Tibial artery (tissue), 4 donors: ENCODE data around the gene FNDC3B.

Experiments used
- DNase-seq, 2 donors: peaks; one replicate each; pipeline ENCODE4 v3.0.0-alpha.2; 2019
- H3K27ac ChIP-seq, 2 donors: fragments of 200-600 bp; sonication (generic) in 1 of 2; 1 replicate in 1 of 2; 2 replicates in 1 of 2; pipeline ENCODE4 v1.5.1; 2018 to 2019; ENCODE audit warnings: mild to moderate bottlenecking in 1 of 2
- H3K27me3 ChIP-seq, 2 donors: fragments of 200-600 bp; sonication (generic) in 1 of 2; one replicate each; pipeline versions ENCODE4 v1.5.1 to v1.6.0; 2016 to 2019
- H3K36me3 ChIP-seq, 3 donors: fragments of 200-600 bp; sonication (generic) in 2 of 3; one replicate each; pipeline ENCODE4 v1.5.1; 2016 to 2019; ENCODE audit warnings: mild to moderate bottlenecking in 2 of 3
- H3K4me1 ChIP-seq, 4 donors: fragments of 200-600 bp; sonication (generic) in 2 of 4; 1 replicate in 3 of 4; 2 replicates in 1 of 4; pipeline ENCODE4 v1.5.1; 2016 to 2019
- H3K4me3 ChIP-seq, 2 donors: fragments of 200-600 bp; sonication (generic) in 1 of 2; 1 replicate in 1 of 2; 2 replicates in 1 of 2; pipeline ENCODE4 v1.5.1; 2018 to 2019; ENCODE audit warnings: mild to moderate bottlenecking in 2 of 2
- H3K9me3 ChIP-seq, 3 donors: fragments of 200-600 bp; sonication (generic) in 1 of 3; one replicate each; pipeline ENCODE4 v1.5.1; 2016 to 2019
- CTCF ChIP-seq, 2 experiments: fragments of 200-600 bp in 1 of 2; fragments of 450-650 bp in 1 of 2; IDR thresholded peaks; one replicate each; pipeline ENCODE4 v1.5.1; 2017 to 2019; ENCODE audit warnings: antibody characterized with exemption in 2 of 2, mild to moderate bottlenecking in 1 of 2, moderate library complexity in 1 of 2
- intact Hi-C: fragments of 100-400 bp; cut with DNase I; formaldehyde crosslinking; loops from one replicate; pipeline ENCODE4 v1.15.0; 2023; ENCODE audit warnings: low total_unique reads

FNDC3B gene

DNA sequence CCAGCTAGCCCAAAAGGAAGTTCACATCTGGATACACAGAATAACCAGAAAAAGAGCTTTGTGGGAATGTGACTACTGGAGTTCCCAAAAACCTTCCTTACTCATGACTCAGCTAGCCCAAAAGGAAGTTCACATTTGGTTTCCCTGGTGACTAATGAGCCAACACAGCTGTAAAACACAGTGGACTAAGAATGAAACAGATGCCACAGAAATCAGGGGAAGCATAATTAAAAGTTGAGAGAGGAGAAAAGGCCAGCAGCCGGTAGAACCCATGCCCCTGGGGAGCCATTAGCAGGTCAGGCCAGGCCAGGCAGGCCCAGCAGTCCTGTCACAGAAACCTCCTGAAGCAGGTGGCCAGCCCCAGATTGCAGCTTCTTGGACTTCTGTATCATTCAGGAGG is 278.6 kb downstream of the FNDC3B start:
- no peak for TF ChIP-seq CTCF (IDR thresholded peaks at IDR 0.05)
- Histone ChIP-seq H3K27ac (peak overlapping the region; percentile 74 to 79), H3K4me1 (peaks cover 0 to 92% (median 70%) of the 10 kb centered on the region in 4 donors), H3K27me3 (no peaks in the 10 kb centered on the region), H3K9me3 (no peaks in the 10 kb centered on the region), H3K36me3 (peaks cover 0 to 1% (median 0%) of the 10 kb centered on the region in 3 donors), H3K4me3 (no peak overlapping the region)
- DNase-seq: peak in 1 of 2 donors; percentile 52
- intact Hi-C loops: loop anchor here (5.0 to 10.0 kb wide), 2 partner anchors 56 to 113 kb away; no protein-coding TSS in a partner anchor

DNA sequence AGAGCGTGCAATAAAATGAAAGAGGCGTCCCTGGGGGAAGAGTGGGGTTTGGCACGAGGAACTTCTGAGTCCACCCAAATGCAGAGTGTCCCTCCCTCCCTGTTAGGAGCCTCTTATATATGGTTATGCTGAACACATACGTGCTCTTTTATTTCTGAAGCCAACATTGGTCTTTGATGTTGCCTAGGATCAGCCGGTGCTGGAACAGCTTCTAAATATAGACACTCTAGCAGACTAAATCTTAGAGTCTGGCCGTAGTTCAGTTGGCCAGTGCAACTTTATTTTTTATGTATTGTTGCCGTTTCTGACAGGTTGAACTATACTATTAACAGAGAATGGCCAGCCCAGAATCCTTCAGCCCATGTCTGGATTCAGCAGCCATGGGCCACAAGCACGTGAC is 280.2 kb downstream of the FNDC3B start:
- H3K4me3 ChIP-seq: no peak overlapping the region
- intact Hi-C loops: loop anchor here (5.0 to 10.0 kb wide), 2 partner anchors 57 to 115 kb away; no protein-coding TSS in a partner anchor
- peaks cover 0 to 90% (median 62%) of the 10 kb centered on the region in 4 donors for H3K4me1 ChIP-seq
- no peak for DNase-seq
- TF ChIP-seq CTCF (IDR thresholded peaks at IDR 0.05): no peak
- H3K27me3 ChIP-seq: no peaks in the 10 kb centered on the region
- peak overlapping the region; percentile 74 to 79 for H3K27ac ChIP-seq
- H3K9me3 ChIP-seq: no peaks in the 10 kb centered on the region
- H3K36me3 ChIP-seq: peaks cover 0 to 5% (median 4%) of the 10 kb centered on the region in 3 donors

DNA sequence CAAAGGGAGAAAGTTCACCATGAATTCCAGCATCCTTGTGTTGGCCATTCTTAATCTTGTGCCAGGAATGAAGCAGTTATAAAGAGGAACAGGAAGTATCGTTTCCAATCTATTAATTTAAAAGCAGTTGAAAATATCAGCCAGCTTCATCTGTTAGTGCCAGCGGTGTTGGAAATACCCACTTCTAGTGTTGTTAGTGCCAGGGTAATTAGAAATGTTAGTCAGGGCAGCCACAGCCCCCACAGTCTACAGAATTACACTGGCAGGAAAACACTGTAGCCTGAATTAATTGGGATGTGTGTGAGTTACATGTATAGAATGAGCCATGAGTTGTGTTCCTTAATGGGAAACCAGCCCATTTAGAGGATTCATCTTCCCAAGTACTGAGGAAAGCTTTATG is 281.1 kb downstream of the FNDC3B start:
- H3K36me3 ChIP-seq: peaks cover 7 to 14% (median 13%) of the 10 kb centered on the region in 3 donors
- no peak overlapping the region for H3K4me3 ChIP-seq
- H3K27me3 ChIP-seq: no peaks in the 10 kb centered on the region
- DNase-seq: no peak
- peak overlapping the region; percentile 74 to 79 for H3K27ac ChIP-seq
- H3K9me3 ChIP-seq: no peaks in the 10 kb centered on the region
- intact Hi-C loops: no loop called here
- no peak for TF ChIP-seq CTCF (IDR thresholded peaks at IDR 0.05)
- peaks cover 0 to 81% (median 60%) of the 10 kb centered on the region in 4 donors for H3K4me1 ChIP-seq

- H3K36me3 ChIP-seq: peaks cover 12 to 17% (median 17%) of the 10 kb centered on the region in 3 donors
- intact Hi-C loops: no loop called here
- peak overlapping the region; percentile 74 to 79 for H3K27ac ChIP-seq
These were observed 281.7 kb downstream of the FNDC3B start for GRCh38 chr3:172321035-172321434.

DNA sequence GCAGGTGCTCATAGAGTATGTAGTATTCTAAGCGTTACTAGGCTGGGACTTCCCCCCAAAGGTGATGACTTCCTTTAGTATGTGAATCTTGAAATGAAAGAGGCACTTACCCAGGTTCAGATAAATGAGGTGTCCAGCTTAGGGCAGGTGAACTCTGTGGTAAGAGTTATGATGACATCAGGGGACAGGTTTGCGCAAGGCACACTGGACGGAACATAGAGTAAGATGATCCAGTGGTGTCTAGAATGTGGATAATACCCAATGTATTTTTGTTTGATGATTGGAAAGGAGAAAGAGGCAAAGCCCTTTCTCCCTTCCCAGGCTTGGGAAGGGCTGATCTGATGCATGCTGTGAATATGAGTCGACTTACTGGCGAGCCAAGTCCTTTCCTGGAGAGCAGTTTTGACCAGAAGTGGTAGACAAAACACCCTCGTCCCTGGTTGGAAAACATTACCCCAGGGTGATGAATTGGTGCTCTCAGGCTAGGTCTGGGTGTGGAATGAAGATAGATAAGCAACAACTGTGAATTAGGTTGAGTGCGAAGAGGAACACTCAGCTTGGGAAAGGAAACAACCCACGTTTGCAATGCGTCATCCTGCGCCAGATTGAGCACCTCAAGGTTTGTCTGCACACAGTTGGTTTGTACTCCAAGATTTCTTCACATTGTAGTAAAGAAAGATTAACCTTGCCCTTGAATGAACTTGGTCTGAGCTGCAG is 284.7 kb downstream of the FNDC3B start:
- no peaks in the 10 kb centered on the region for H3K27me3 ChIP-seq
- no peak for TF ChIP-seq CTCF (IDR thresholded peaks at IDR 0.05)
- peak in 1 of 2 donors; percentile 38 for DNase-seq
- H3K36me3 ChIP-seq: peaks cover 15 to 25% (median 23%) of the 10 kb centered on the region in 3 donors
- H3K4me3 ChIP-seq: no peak overlapping the region
- H3K9me3 ChIP-seq: no peaks in the 10 kb centered on the region
- H3K27ac ChIP-seq: peak overlapping the region; percentile 52 to 61
- peaks cover 0 to 46% (median 28%) of the 10 kb centered on the region in 4 donors for H3K4me1 ChIP-seq
- intact Hi-C loops: no loop called here

More at GRCh38 chr3:172321035-172321434, 281.7 kb downstream of the FNDC3B start:
- no peak for DNase-seq
- no peaks in the 10 kb centered on the region for H3K27me3 ChIP-seq
- H3K4me3 ChIP-seq: no peak overlapping the region
- H3K9me3 ChIP-seq: no peaks in the 10 kb centered on the region
- peak; percentile 25 to 42 for TF ChIP-seq CTCF (IDR thresholded peaks at IDR 0.05)
- H3K4me1 ChIP-seq: peaks cover 0 to 76% (median 56%) of the 10 kb centered on the region in 4 donors
